H9 (cell line): ENCODE measurements around the gene GRK3. TPM values are rescaled to one million over a fixed set of nuclear protein-coding genes. Genes with fewer than 3 reads are reported as not detected.

Experiments used
- DNase-seq: peaks from one replicate; pipeline ENCODE4 v3.0.0-alpha.2; 2017
- H2AFZ ChIP-seq: one replicate; pipeline ENCODE4 v1.6.1; 2013; ENCODE audit warnings: mild to moderate bottlenecking, low read length, control low read depth, moderate library complexity
- H2AK5ac ChIP-seq: 2 replicates; pipeline ENCODE4 v1.6.1; 2013; ENCODE audit warnings: low read length, control low read depth, mixed read lengths; ENCODE audit not compliant: insufficient read length
- H2BK120ac ChIP-seq: one replicate; pipeline ENCODE4 v1.6.1; 2013; ENCODE audit warnings: low read depth, mild to moderate bottlenecking, low read length, control low read depth, inconsistent platforms; ENCODE audit not compliant: poor library complexity, severe bottlenecking
- H2BK12ac ChIP-seq: 2 replicates; pipeline ENCODE4 v1.6.1; 2013; ENCODE audit warnings: low read length, control low read depth, mixed read lengths, low read depth; ENCODE audit not compliant: insufficient read length
- H2BK15ac ChIP-seq: 2 replicates; pipeline ENCODE4 v1.6.1; 2013; ENCODE audit warnings: low read depth, low read length, control low read depth
- H2BK20ac ChIP-seq: one replicate; pipeline ENCODE4 v1.6.1; 2013; ENCODE audit warnings: low read depth, mild to moderate bottlenecking, low read length, control low read depth, inconsistent platforms; ENCODE audit not compliant: poor library complexity, severe bottlenecking
- H2BK5ac ChIP-seq: 2 replicates; pipeline ENCODE4 v1.6.1; 2013; ENCODE audit warnings: low read length, control low read depth, mixed read lengths; ENCODE audit not compliant: insufficient read length
- H3K14ac ChIP-seq: 2 replicates; pipeline ENCODE4 v1.6.1; 2013; ENCODE audit warnings: low read length, control low read depth; ENCODE audit not compliant: insufficient read depth
- H3K18ac ChIP-seq: 2 replicates; pipeline ENCODE4 v1.6.1; 2013; ENCODE audit warnings: low read depth, mild to moderate bottlenecking, mixed read lengths, low read length, control low read depth; ENCODE audit not compliant: insufficient read length
- H3K23ac ChIP-seq: 2 replicates; pipeline ENCODE4 v1.6.1; 2013; ENCODE audit warnings: low read length, control low read depth, mixed read lengths, low read depth; ENCODE audit not compliant: insufficient read length
- H3K23me2 ChIP-seq: 2 replicates; pipeline ENCODE4 v1.6.1; 2013; ENCODE audit warnings: low read depth, mild to moderate bottlenecking, mixed read lengths, low read length, control low read depth; ENCODE audit not compliant: insufficient read length, poor library complexity, severe bottlenecking
- H3K27ac ChIP-seq: 2 replicates; pipeline ENCODE4 v1.5.1; 2013; ENCODE audit warnings: low read length, control low read depth, mixed read lengths, low read depth; ENCODE audit not compliant: insufficient read length
- H3K27me3 ChIP-seq: 2 replicates; pipeline ENCODE4 v1.6.1; 2013; ENCODE audit warnings: low read length, control low read depth, inconsistent platforms; ENCODE audit not compliant: insufficient read depth
- H3K4ac ChIP-seq: 2 replicates; pipeline ENCODE4 v1.6.1; 2013; ENCODE audit warnings: low read depth, mild to moderate bottlenecking, control low read depth, inconsistent platforms, low read length, moderate library complexity
- H3K4me1 ChIP-seq: 2 replicates; pipeline ENCODE4 v1.6.1; 2013; ENCODE audit warnings: low read length, control low read depth, inconsistent platforms; ENCODE audit not compliant: insufficient read depth
- H3K4me2 ChIP-seq: 2 replicates; pipeline ENCODE4 v1.6.1; 2013; ENCODE audit warnings: low read length, control low read depth, mixed read lengths; ENCODE audit not compliant: insufficient read length, insufficient read depth
- H3K56ac ChIP-seq: 2 replicates; pipeline ENCODE4 v1.6.1; 2013; ENCODE audit warnings: low read depth, mild to moderate bottlenecking, mixed read lengths, low read length, control low read depth; ENCODE audit not compliant: insufficient read length
- H3K79me1 ChIP-seq: 2 replicates; pipeline ENCODE4 v1.6.1; 2013; ENCODE audit warnings: low read depth, mild to moderate bottlenecking, moderate library complexity, low read length, control low read depth, inconsistent platforms; ENCODE audit not compliant: insufficient read depth, poor library complexity, severe bottlenecking
- H3K79me2 ChIP-seq: 2 replicates; pipeline ENCODE4 v1.6.1; 2013; ENCODE audit warnings: low read length, control low read depth, inconsistent platforms; ENCODE audit not compliant: insufficient read depth
- H3K9ac ChIP-seq: 2 replicates; pipeline ENCODE4 v1.6.1; 2013; ENCODE audit warnings: low read length, control low read depth, mixed read lengths; ENCODE audit not compliant: insufficient read length; ENCODE audit errors: extremely low read depth
- H3K9me3 ChIP-seq: one replicate; pipeline ENCODE4 v1.6.1; 2013; ENCODE audit warnings: low read depth, low read length, inconsistent platforms; ENCODE audit not compliant: control insufficient read depth
- H3T11ph ChIP-seq: one replicate; pipeline ENCODE4 v1.6.1; 2013; ENCODE audit warnings: mild to moderate bottlenecking, low read length, control low read depth, inconsistent platforms
- H4K20me1 ChIP-seq: one replicate; pipeline ENCODE4 v1.6.1; 2013; ENCODE audit not compliant: control insufficient read depth, insufficient read length, insufficient read depth
- H4K5ac ChIP-seq: 2 replicates; pipeline ENCODE4 v1.6.1; 2013; ENCODE audit warnings: low read depth, mild to moderate bottlenecking, mixed read lengths, low read length, control low read depth; ENCODE audit not compliant: insufficient read length
- H4K8ac ChIP-seq: replicated peaks from 2 replicates; pipeline ENCODE4 v1.6.1; 2013; ENCODE audit warnings: low read length, control low read depth, mixed read lengths, low read depth; ENCODE audit not compliant: insufficient read length
- H4K91ac ChIP-seq: 2 replicates; pipeline ENCODE4 v1.6.1; 2013; ENCODE audit warnings: low read depth, mild to moderate bottlenecking, moderate library complexity, mixed read lengths, low read length, control low read depth; ENCODE audit not compliant: insufficient read length
- H3K27ac Mint-ChIP-seq, 3 experiments: 2 replicates in 2 of 3; 3 replicates in 1 of 3; pipeline ENCODE4 v1.8.0; 2020 to 2021; ENCODE audit warnings: mixed read lengths in 3 of 3, mild to moderate bottlenecking in 1 of 3, moderate library complexity in 1 of 3
- H3K27me3 Mint-ChIP-seq: 2 replicates; pipeline ENCODE4 v1.8.0; 2021; ENCODE audit warnings: low read depth, mild to moderate bottlenecking, moderate library complexity, mixed read lengths
- H3K36me3 Mint-ChIP-seq, 3 experiments: 2 replicates in 2 of 3; 3 replicates in 1 of 3; pipeline ENCODE4 v1.8.0; 2020 to 2021; ENCODE audit warnings: low read depth in 3 of 3, mixed read lengths in 3 of 3; ENCODE audit not compliant: insufficient read depth in 1 of 3
- H3K4me1 Mint-ChIP-seq, 2 experiments: 2 replicates each; pipeline ENCODE4 v1.8.0; 2020; ENCODE audit warnings: mixed read lengths in 2 of 2
- H3K4me3 Mint-ChIP-seq, 2 experiments: 2 replicates in 1 of 2; 3 replicates in 1 of 2; pipeline ENCODE4 v1.8.0; 2020 to 2021; ENCODE audit warnings: mild to moderate bottlenecking in 2 of 2, mixed read lengths in 2 of 2, moderate library complexity in 1 of 2
- H3K9me3 Mint-ChIP-seq, 2 experiments: 2 replicates in 1 of 2; 3 replicates in 1 of 2; pipeline ENCODE4 v1.8.0; 2020; ENCODE audit warnings: mild to moderate bottlenecking in 2 of 2, mixed read lengths in 2 of 2, moderate library complexity in 1 of 2
- WGBS: extraction: QIAGEN DNeasy Blood & Tissue Kit; methylation state at CpG from one replicate; pipeline ENCODE4 v1.1.7; 2013; ENCODE audit warnings: missing lambda C conversion rate, low lambda C conversion rate, mixed read lengths; ENCODE audit not compliant: insufficient read length; ENCODE audit errors: extremely low coverage; 5-methylcytosine and 5-hydroxymethylcytosine counted together
- total RNA-seq: library from RNA; stranded (reverse); gene quantifications from 2 replicates; pipeline ENCODE4 v1.2.1, GENCODE V29; 2021
- TF ChIP-seq, protein P1 (sequence below): fragments of 200-600 bp; sonication (generic); conservative IDR thresholded peaks from 3 replicates; pipeline ENCODE4 v1.8.0; 2021; ENCODE audit warnings: antibody characterized with exemption, mild to moderate bottlenecking

GRK3 gene
- total RNA-seq, 1 experiment from 2014 or later = 23.9 TPM

DNA sequence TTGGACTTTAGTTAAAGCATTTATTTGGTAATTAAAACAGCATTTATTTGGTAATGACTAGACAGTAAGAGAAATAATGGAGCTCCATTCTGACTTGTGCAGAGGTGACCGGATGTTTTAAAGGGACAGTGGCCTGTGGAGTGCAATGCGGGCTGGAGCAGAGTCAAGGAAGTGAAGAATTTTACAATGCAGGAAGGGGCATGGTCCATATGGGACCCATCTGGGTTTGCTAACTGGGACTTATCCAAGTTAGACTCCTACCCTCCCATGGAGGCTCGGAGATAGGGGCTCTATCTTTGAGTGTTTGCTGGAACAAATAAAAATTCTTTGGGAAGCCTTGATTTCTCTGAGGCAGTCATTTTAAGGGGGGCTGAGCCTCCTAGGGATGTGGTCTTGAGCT is 117.6 kb downstream of the GRK3 start:
- no peaks in the 10 kb centered on the region for H3K4me1 Mint-ChIP-seq
- H3K79me2 ChIP-seq = no peaks in the 10 kb centered on the region
- no CpG with 5 or more reads among the region's 3 CpGs for WGBS
- no peak overlapping the region for H2AFZ ChIP-seq
- no peak overlapping the region for H2BK120ac ChIP-seq
- H2BK20ac ChIP-seq = no peak overlapping the region
- H3K23ac ChIP-seq = no peak overlapping the region
- no peak overlapping the region for H3K9ac ChIP-seq
- H3K27me3 ChIP-seq = no peaks in the 10 kb centered on the region
- H3K27ac ChIP-seq = no peak overlapping the region
- no peak overlapping the region for H4K5ac ChIP-seq
- H2AK5ac ChIP-seq = no peak overlapping the region
- TF ChIP-seq, protein P1, sequence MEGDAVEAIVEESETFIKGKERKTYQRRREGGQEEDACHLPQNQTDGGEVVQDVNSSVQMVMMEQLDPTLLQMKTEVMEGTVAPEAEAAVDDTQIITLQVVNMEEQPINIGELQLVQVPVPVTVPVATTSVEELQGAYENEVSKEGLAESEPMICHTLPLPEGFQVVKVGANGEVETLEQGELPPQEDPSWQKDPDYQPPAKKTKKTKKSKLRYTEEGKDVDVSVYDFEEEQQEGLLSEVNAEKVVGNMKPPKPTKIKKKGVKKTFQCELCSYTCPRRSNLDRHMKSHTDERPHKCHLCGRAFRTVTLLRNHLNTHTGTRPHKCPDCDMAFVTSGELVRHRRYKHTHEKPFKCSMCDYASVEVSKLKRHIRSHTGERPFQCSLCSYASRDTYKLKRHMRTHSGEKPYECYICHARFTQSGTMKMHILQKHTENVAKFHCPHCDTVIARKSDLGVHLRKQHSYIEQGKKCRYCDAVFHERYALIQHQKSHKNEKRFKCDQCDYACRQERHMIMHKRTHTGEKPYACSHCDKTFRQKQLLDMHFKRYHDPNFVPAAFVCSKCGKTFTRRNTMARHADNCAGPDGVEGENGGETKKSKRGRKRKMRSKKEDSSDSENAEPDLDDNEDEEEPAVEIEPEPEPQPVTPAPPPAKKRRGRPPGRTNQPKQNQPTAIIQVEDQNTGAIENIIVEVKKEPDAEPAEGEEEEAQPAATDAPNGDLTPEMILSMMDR = no peak
- H3K4me3 Mint-ChIP-seq = no peak overlapping the region
- no peak overlapping the region for H2BK5ac ChIP-seq
- H3K4me1 ChIP-seq = no peaks in the 10 kb centered on the region
- H3K79me1 ChIP-seq = no peaks in the 10 kb centered on the region
- H3K27ac Mint-ChIP-seq = no peak overlapping the region
- no peak overlapping the region for H3K56ac ChIP-seq
- no peaks in the 10 kb centered on the region for H3K9me3 ChIP-seq
- DNase-seq = no peak
- no peak overlapping the region for H3K14ac ChIP-seq
- H3K18ac ChIP-seq = no peak overlapping the region
- H3K23me2 ChIP-seq = no peaks in the 10 kb centered on the region
- H2BK12ac ChIP-seq = no peak overlapping the region
- H2BK15ac ChIP-seq = no peak overlapping the region
- no peak overlapping the region for H3T11ph ChIP-seq
- H4K20me1 ChIP-seq = no peaks in the 10 kb centered on the region
- no peak overlapping the region for H3K4me2 ChIP-seq
- peaks cover 0 to 4% of the 10 kb centered on the region in 2 experiments; a peak in 1 of 5 replicates for H3K9me3 Mint-ChIP-seq
- no peak overlapping the region for H3K4ac ChIP-seq
- no peak overlapping the region for H4K8ac ChIP-seq
- no peaks in the 10 kb centered on the region for H3K27me3 Mint-ChIP-seq
- peaks cover 7 to 14% (median 11%) of the 10 kb centered on the region in 3 experiments; a peak in 4 of 7 replicates for H3K36me3 Mint-ChIP-seq
- H4K91ac ChIP-seq = no peak overlapping the region
